ENCODE data around the gene TBL3. TPM values are rescaled to one million over a fixed set of nuclear protein-coding genes. Genes with fewer than 3 reads are reported as not detected.
"Not testable (repeated sequence)": the region's sequence is repeated elsewhere in the genome, so short reads cannot be mapped to it uniquely, and the experiment has no call there.

Gene TBL3
- total and polyA plus RNA-seq, 9 donors, result 2.1 to 48.0 (median 31.0) TPM

DNA sequence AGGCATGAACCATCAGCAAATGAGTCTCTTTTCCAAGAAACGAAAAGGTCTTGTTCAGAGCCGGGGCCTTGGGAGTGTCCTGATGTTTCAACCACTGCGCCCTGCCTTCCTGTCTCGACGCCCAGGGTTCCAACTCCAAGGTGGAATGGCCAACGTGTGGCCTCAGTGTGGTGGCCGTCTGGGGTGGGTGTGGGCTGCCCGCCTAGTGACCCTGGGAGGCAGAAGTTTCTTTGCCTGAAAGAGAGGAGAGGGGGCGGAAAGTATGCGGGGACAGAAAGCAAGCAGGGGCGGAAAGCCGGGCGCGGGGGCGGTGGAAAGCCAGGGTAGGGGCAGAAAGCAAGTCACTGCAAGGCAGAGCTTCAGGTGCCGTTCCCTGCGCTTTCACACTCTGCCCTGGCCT, 32.9 kb upstream of the TBL3 start:
- TF ChIP-seq, protein P1, sequence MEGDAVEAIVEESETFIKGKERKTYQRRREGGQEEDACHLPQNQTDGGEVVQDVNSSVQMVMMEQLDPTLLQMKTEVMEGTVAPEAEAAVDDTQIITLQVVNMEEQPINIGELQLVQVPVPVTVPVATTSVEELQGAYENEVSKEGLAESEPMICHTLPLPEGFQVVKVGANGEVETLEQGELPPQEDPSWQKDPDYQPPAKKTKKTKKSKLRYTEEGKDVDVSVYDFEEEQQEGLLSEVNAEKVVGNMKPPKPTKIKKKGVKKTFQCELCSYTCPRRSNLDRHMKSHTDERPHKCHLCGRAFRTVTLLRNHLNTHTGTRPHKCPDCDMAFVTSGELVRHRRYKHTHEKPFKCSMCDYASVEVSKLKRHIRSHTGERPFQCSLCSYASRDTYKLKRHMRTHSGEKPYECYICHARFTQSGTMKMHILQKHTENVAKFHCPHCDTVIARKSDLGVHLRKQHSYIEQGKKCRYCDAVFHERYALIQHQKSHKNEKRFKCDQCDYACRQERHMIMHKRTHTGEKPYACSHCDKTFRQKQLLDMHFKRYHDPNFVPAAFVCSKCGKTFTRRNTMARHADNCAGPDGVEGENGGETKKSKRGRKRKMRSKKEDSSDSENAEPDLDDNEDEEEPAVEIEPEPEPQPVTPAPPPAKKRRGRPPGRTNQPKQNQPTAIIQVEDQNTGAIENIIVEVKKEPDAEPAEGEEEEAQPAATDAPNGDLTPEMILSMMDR (IDR thresholded peaks at IDR 0.05), result no peak
- no peak for TF ChIP-seq EP300 (IDR thresholded peaks at IDR 0.05)
- no peak for TF ChIP-seq POLR2A (IDR thresholded peaks at IDR 0.05)
- no peaks in the 10 kb centered on the region for H3K27me3 ChIP-seq
- no peak for DNase-seq
- H3K9me3 ChIP-seq, result no peaks in the 10 kb centered on the region
- no peak overlapping the region for H3K4me3 ChIP-seq
- intact Hi-C loops (cut with DNase I), result no loop called here
- 91 to 94% (median 94%) methylated on average over 17 of the region's 17 CpGs for WGBS, 3 donors
- H3K4me1 ChIP-seq (ENCODE audit: insufficient read depth), result peaks cover 4% of the 10 kb centered on the region
- H3K36me3 ChIP-seq, result no peaks in the 10 kb centered on the region
- H3K27ac ChIP-seq, result no peak overlapping the region

DNA sequence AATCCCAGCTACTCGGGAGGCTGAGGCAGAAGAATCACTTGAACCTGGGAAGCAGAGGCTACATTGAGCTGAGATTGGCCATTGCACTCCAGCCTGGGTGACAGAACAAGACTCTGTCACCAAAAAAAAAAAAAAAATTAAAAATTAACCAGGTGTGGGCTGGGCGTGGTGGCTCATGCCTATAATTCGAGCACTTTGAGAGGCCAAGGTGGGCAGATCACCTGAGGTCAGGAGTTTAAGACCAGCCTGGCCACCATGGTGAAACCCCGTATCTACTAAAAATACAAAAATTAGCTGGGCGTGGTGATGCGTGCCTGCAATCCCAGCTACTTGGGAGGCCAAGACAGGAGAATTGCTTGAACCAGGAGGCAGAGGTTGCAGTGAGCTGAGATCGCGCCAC, 32.0 kb upstream of the TBL3 start:
- DNase-seq; H3K36me3 ChIP-seq; H3K4me3 ChIP-seq; H3K27ac ChIP-seq; intact Hi-C loops (cut with DNase I); H3K27me3 ChIP-seq; H3K4me1 ChIP-seq (ENCODE audit: insufficient read depth); H3K9me3 ChIP-seq: not testable (repeated sequence)
- WGBS, 3 donors, result 96 to 98% (median 97%) methylated on average over 8 of the region's 8 CpGs

DNA sequence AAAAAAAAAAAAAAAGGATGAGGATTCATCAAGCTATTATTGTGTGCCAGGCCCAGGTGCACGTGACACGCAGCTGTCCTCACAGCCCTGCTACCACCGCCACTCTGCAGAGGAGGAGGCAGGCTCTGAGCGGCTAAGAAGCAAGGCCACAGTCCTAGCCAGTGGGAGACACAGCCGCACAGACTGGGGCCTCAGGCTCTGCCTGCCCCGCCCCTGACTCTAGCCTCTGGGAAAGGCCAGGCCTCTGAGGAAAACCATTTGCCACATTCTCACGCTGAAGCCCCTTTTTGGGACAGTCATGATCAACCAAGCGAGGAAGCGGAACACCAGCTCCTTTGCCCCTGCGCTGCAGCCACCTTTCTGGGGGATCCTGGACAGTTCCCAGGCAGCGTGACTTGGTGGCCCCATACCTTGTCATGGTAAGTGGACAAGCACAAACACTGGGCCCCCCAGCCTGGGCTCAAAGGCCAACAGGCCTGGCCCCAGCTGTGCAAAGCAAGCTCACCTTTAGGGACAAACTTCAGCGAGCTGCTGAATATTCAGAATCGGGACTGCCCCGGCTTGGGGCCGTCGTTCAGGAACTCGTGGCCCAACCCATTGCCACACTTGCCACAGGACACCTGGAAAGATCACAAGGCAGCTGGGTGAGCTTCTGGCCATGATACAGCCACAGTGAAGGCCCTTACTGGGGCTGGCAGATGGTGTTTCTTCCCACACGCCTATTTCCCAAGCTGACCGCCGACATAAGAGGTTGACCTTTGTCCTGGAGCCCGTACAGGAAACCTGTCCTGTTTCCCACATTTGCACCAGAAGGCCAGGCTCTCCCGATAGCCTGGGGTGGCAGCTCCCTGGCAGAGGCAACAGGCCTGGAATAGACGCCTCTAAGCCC, 31.3 kb upstream of the TBL3 start:
- H3K27ac ChIP-seq, result no peak overlapping the region
- TF ChIP-seq, protein P1 (IDR thresholded peaks at IDR 0.05), result no peak
- no peak for TF ChIP-seq EP300 (IDR thresholded peaks at IDR 0.05)
- no peak for TF ChIP-seq POLR2A (IDR thresholded peaks at IDR 0.05)
- intact Hi-C loops (cut with DNase I), result no loop called here
- no peak for DNase-seq
- H3K27me3 ChIP-seq, result no peaks in the 10 kb centered on the region
- H3K9me3 ChIP-seq, result no peaks in the 10 kb centered on the region
- no peak overlapping the region for H3K4me3 ChIP-seq
- WGBS, 3 donors, result 89 to 91% (median 90%) methylated on average over 23 of the region's 23 CpGs
- peaks cover 4% of the 10 kb centered on the region for H3K4me1 ChIP-seq (ENCODE audit: insufficient read depth)
- no peaks in the 10 kb centered on the region for H3K36me3 ChIP-seq

DNA sequence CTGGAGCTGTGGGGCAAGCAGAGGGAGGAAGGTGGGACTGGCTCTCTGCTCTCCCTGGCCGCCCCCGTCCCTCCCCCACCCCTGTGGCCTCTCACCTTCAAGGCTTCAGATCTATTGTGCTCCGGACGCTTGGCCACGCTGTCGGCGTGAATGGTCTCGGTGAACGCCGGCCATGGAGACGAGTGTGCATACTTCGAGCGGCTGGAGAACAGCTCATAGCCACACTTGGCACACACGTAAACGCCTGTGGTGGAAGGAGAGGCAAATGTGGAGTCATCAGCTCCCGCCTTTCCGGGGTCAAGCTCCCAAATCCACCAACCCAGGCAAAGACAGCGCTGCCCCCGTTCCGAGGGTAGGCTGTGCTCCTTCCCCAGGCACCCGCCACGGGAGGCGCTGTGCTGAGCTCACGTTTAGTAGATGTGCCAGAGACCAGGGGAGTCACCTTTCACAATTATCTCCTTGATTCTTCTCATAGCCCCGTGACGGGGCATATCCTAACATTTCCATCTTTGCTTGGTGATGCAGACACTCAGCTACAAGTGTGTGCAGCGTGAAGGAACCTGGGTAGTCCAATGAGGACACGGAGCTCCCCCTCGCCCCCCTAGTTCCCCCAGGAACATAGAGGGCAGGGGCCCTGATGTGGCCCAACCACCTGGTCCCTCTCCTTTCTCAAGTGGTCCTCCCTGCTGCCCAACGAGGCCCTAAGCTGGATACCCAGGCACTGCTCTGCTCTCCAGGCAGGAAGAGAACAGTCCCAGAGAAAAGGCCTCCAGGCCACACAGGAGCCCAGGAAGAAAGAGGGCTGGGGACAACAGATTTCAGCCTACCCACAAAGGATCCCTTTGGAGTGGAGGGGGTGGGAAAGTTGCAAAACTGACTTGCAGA, 30.4 kb upstream of the TBL3 start:
- TF ChIP-seq POLR2A (IDR thresholded peaks at IDR 0.05), result no peak
- H3K4me3 ChIP-seq, result no peak overlapping the region
- WGBS, 3 donors, result 80 to 86% (median 86%) methylated on average over 30 of the region's 30 CpGs
- H3K36me3 ChIP-seq, result no peaks in the 10 kb centered on the region
- H3K9me3 ChIP-seq, result no peaks in the 10 kb centered on the region
- intact Hi-C loops (cut with DNase I), result no loop called here
- no peak for DNase-seq
- no peaks in the 10 kb centered on the region for H3K27me3 ChIP-seq
- no peak overlapping the region for H3K27ac ChIP-seq
- peaks cover 4% of the 10 kb centered on the region for H3K4me1 ChIP-seq (ENCODE audit: insufficient read depth)

DNA sequence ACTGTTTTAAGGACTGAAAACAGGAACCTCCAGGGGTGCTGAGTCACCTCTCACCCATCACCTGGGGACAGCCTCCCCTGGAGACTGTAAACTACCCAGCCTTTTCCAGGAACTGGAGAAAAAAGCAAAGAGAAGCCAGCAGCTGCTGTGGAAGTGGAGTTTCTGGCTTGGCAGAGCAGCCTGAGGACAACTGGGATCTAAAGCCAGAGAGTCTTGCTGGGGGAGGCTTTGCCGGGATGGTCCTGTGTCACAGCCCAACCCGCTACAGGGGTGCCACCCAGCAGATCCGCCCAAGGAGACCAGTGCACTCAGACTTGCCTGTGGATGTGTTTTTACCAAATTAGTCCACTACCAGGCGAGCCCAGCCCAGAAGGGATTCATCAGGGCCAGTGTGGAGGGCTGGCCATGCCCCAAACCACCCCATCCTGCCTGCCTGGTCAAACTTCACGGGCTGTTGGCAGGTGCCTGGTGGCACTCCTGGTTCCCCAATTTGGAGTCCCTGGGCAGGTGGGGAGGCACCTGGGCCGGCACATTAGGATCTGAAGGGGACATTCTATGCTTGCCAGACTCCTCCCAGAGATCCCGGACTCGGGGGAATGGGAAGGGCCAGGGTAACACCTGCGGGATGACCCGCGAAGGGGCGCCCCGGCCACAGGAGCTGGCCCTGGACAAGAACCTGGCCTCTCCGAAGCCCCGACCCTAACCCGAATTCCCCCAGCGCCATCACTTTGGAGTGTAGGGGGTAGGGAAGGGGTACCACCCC, 29.6 kb upstream of the TBL3 start:
- 17 to 24% (median 17%) methylated on average over 9 to 17 of the region's 17 CpGs for WGBS, 3 donors
- Histone ChIP-seq H3K36me3 (no peaks in the 10 kb centered on the region), H3K4me3 (peak overlapping the region; percentile 68), H3K4me1 (ENCODE audit: insufficient read depth) (peaks cover 4% of the 10 kb centered on the region), H3K9me3 (no peaks in the 10 kb centered on the region), H3K27ac (peak overlapping the region in 1 of 2 donors; percentile 15), H3K27me3 (no peaks in the 10 kb centered on the region)
- peak in 1 of 5 donors; percentile 46 for DNase-seq
- intact Hi-C loops (cut with DNase I), result no loop called here
- TF ChIP-seq POLR2A (IDR thresholded peaks at IDR 0.05), result no peak
- TF ChIP-seq, protein P1 (IDR thresholded peaks at IDR 0.05), result no peak

Measured in ovary (tissue), 9 donors.